GM19324 (cell line): ENCODE measurements around the gene MAP4.
"Not testable (repeated sequence)": the region's sequence is repeated elsewhere in the genome, so short reads cannot be mapped to it uniquely, and the experiment has no call there.

Experiments used
- ATAC-seq: cut with Tn5 transposase; IDR thresholded peaks from one replicate; pipeline ENCODE4 v1.9.1; 2021; ENCODE audit warnings: mild to moderate bottlenecking, moderate library complexity; ENCODE audit not compliant: unreplicated experiment, low FRiP score

The MAP4 gene

GRCh38 chr3:47849699-47850563, 166.3 kb downstream of the MAP4 start:
- no peak for ATAC-seq

GRCh38 chr3:47849186-47849698, 167.0 kb downstream of the MAP4 start:
- no peak for ATAC-seq

GRCh38 chr3:47848599-47849117, 167.6 kb downstream of the MAP4 start:
- ATAC-seq, result no peak

GRCh38 chr3:47847801-47848518, 168.3 kb downstream of the MAP4 start:
- ATAC-seq, result no peak

- ATAC-seq, result no peak
These were observed 169.0 kb downstream of the MAP4 start for GRCh38 chr3:47847260-47847659.

- no peak for ATAC-seq
These were observed 169.4 kb downstream of the MAP4 start for GRCh38 chr3:47846880-47847248.

- no peak for ATAC-seq
These were observed 169.9 kb downstream of the MAP4 start for GRCh38 chr3:47846186-47846879.

GRCh38 chr3:47841786-47842349, 174.3 kb downstream of the MAP4 start:
- no peak for ATAC-seq

GRCh38 chr3:47838503-47838902, 177.7 kb downstream of the MAP4 start:
- ATAC-seq, result no peak

GRCh38 chr3:47836986-47837385, 179.2 kb downstream of the MAP4 start:
- no peak for ATAC-seq

- not testable (repeated sequence) for ATAC-seq
These were observed 186.7 kb downstream of the MAP4 start for GRCh38 chr3:47829482-47829881.

GRCh38 chr3:47825590-47825989, 190.6 kb downstream of the MAP4 start:
- ATAC-seq, result no peak

GRCh38 chr3:47824541-47825473, 191.4 kb downstream of the MAP4 start:
- peak; percentile 94 for ATAC-seq

- ATAC-seq, result no peak
These were observed 198.6 kb downstream of the MAP4 start for GRCh38 chr3:47817609-47818008.

GRCh38 chr3:47813551-47814177, 202.6 kb downstream of the MAP4 start:
- ATAC-seq, result no peak

GRCh38 chr3:47804577-47804976, 211.6 kb downstream of the MAP4 start:
- no peak for ATAC-seq

GRCh38 chr3:47803480-47804025, 212.7 kb downstream of the MAP4 start:
- ATAC-seq, result no peak

GRCh38 chr3:47802734-47803479, 213.3 kb downstream of the MAP4 start, which contains the start of gene DHX30:
Gene DHX30 (plus strand): TSS chr3:47803138. CDS start chr3:47810684, 7,546 bp downstream.
- peak; percentile 89 for ATAC-seq
